ENCODE data around the gene TMEM14B.
"Not testable (repeated sequence)": the region's sequence is repeated elsewhere in the genome, so short reads cannot be mapped to it uniquely, and the experiment has no call there.

TMEM14B gene

DNA sequence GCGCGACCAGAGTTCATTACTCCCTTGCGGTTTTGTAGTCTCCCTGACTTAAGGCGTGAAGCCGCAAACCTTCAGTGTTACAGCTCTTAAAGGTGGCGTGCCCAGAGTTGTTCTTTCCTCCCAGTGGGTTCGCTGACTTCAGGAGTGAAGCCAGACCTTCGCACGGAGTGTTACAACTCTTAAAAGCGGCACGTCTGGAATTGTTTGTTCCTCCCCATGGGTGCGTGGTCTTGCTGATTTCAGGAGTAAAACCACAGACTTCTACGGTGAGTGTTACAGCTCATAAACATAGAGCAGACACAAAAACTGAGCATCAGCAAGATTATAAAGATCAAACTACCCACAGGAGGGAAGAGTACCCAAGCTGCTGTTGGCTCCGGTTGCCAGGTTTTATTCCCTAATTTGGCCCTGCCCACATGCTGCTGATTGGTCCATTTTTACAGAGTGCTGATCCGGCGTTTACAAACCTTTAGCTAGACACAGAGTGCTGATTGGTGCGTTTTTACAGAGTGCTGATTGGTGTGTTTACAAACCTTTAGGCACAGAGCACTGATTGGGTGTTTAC lies 14.4 kb upstream of the TMEM14B start:
- H3K4me3 Mint-ChIP-seq: no peak overlapping the region
- no peak overlapping the region for H3K27ac Mint-ChIP-seq
- no peaks in the 10 kb centered on the region for H3K4me1 Mint-ChIP-seq (ENCODE audit: low read depth)
- no peaks in the 10 kb centered on the region for H3K27me3 Mint-ChIP-seq
- H3K9me3 Mint-ChIP-seq: no peaks in the 10 kb centered on the region
- peaks cover 19% of the 10 kb centered on the region for H3K36me3 Mint-ChIP-seq (ENCODE audit: low read depth)

DNA sequence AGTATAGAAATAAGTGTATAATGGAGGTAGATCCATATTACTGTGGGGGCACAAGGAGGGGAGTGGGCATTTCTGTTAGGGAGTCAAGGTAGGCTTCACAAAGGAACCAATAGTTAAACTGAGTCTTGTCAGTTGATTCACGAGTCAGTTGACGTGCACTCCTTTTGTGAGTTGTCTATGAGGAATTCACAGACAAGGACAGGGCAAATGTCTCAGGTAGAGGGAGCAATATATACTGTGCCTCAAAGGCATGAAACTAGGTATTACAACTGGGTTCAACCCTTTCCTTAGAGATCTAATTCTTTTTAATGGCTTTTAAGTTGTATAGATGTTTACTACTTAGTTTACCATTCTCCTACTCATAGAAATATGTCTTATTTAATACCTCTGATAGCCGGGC lies 13.7 kb upstream of the TMEM14B start:
- Mint-ChIP-seq H3K27ac (no peak overlapping the region), H3K9me3 (no peaks in the 10 kb centered on the region), H3K4me3 (no peak overlapping the region), H3K27me3 (no peaks in the 10 kb centered on the region), H3K4me1 (ENCODE audit: low read depth) (no peaks in the 10 kb centered on the region), H3K36me3 (ENCODE audit: low read depth) (peaks cover 22% of the 10 kb centered on the region)

DNA sequence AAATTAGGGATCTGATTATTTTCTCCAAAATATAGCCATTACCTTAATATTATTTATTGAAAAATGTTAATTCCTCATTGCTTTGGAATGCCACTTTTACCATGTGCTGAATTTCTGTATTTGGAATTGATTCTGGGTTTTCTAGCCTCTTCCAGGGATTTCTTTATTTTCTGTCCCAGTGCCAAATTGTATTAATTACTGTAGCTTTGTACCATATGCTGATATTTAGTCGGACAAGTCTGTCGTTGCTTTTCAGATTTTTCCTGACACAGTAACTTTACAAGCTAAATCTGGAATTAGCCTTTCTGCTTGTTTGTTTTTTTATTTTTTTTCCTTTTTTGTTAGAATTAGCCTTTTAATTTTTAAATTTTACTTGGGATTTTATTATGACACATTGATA lies 10.9 kb upstream of the TMEM14B start:
- Mint-ChIP-seq H3K27me3 (no peaks in the 10 kb centered on the region), H3K36me3 (ENCODE audit: low read depth) (peaks cover 14% of the 10 kb centered on the region), H3K9me3 (no peaks in the 10 kb centered on the region), H3K4me1 (ENCODE audit: low read depth) (no peaks in the 10 kb centered on the region), H3K27ac (no peak overlapping the region), H3K4me3 (no peak overlapping the region)

DNA sequence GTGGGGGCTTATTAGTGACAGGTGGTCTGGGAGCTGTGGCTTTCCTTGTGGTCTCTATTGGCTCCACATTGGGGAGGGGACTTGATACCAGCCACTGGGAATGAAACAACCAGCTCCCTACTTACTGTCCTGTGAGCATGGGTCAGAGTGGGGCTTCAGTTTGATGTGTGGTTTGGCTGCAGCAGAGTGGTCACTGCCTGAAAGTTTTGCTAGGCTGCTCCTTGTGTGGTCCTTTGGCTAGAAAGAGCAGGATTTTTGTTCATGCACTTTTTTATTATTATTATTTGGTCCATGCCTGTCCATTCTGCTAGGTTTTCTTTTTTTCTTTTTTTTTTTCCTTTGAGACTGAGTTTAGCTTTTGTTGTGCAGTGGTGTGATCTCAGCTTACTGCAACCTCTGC lies 7.5 kb upstream of the TMEM14B start:
- H3K9me3 Mint-ChIP-seq: no peaks in the 10 kb centered on the region

DNA sequence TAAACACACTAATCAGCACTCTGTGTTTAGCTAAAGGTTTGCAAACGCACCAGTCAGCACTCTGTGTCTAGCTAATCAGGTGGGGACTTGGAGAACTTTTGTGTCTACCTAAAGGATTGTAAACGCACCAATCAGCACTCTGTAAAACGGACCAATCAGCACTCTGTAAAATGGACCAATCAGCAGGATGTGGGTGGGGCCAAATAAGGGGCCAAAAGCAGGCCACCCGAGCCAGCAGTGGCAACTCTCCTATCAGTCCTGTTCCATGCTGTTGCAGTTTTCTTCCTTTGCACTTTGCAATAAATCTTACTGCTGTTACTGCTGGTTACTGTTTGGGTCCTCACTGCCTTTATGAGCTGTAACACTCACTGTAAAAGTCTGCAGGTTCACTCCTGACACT lies 6.0 kb upstream of the TMEM14B start:
- not testable (repeated sequence) for H3K27ac Mint-ChIP-seq; H3K4me3 Mint-ChIP-seq; H3K9me3 Mint-ChIP-seq; H3K27me3 Mint-ChIP-seq; H3K4me1 Mint-ChIP-seq (ENCODE audit: low read depth)
- H3K36me3 Mint-ChIP-seq (ENCODE audit: low read depth): peaks cover 11% of the 10 kb centered on the region

More for the DNA sequence above, 7.5 kb upstream of the TMEM14B start:
- Mint-ChIP-seq H3K4me1 (ENCODE audit: low read depth) (no peaks in the 10 kb centered on the region), H3K27me3 (no peaks in the 10 kb centered on the region), H3K27ac (no peak overlapping the region), H3K36me3 (ENCODE audit: low read depth) (peaks cover 6% of the 10 kb centered on the region), H3K4me3 (no peak overlapping the region)

DNA sequence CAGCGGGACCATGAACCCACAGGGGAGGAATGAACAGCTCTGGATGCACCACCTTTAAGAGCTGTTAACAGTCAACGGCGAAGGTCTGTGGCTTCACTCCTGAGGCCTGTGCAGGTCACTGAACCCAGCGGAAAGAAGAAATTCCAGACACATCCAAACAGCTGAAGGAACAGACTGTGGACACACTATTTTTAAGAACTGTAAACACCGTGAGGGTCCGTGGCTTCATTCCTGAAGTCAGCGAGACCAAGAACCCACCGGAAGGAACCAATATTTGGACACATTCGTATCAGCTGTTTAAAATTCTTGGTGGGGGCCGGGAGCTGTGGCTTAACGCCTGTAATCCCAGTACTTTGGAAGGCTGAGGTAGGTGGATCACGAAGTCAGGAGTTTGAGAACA lies 5.4 kb upstream of the TMEM14B start:
- no peaks in the 10 kb centered on the region for H3K9me3 Mint-ChIP-seq
- no peak overlapping the region for H3K4me3 Mint-ChIP-seq
- peaks cover 7% of the 10 kb centered on the region for H3K4me1 Mint-ChIP-seq (ENCODE audit: low read depth)
- H3K27ac Mint-ChIP-seq: no peak overlapping the region
- H3K36me3 Mint-ChIP-seq (ENCODE audit: low read depth): peaks cover 11% of the 10 kb centered on the region
- no peaks in the 10 kb centered on the region for H3K27me3 Mint-ChIP-seq

DNA sequence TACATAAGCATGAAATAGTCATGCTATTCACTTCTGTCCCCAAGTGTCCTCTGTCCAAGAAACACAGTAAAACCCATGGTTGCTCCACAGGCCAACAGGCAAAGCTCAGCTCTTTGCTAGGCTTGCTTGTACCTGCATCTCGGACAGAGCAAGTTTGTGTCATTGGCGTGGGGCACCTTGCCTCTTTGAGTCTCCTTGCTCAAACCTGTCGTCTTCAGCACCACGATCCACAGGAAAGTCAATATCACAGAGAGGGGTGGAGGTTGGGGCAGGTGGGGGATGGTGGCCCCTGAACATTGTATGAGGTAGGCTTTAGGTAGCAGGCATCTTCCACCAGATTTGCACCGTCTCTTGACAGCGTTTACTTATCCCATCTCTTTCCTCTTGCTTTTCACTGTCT lies 4.1 kb upstream of the TMEM14B start:
- no peak overlapping the region for H3K4me3 Mint-ChIP-seq

DNA sequence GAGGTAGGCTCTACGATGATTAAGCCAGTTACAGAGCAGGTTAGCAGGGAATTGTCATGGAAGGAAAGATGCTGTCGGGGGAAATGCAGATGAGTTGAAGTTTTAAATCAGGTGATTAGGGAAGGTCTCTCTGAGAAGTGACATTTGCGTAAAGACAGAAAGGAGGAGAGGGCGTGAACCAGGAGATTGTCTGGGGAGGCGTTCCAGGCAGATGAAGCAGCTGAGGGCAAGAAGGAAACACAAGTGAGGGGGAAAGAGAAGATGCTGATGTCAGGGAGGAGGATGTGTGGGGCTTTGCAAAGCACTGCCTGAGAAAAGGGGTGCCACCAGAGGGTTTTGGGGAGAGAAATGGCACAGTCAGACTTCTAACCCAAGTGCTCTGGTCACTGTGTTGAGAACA lies 2.5 kb upstream of the TMEM14B start:
- no peak overlapping the region for H3K4me3 Mint-ChIP-seq
- H3K4me1 Mint-ChIP-seq (ENCODE audit: low read depth): peaks cover 24% of the 10 kb centered on the region
- peak overlapping the region; percentile 43 for H3K27ac Mint-ChIP-seq
- H3K36me3 Mint-ChIP-seq (ENCODE audit: low read depth): peaks cover 15% of the 10 kb centered on the region
- H3K27me3 Mint-ChIP-seq: no peaks in the 10 kb centered on the region
- H3K9me3 Mint-ChIP-seq: no peaks in the 10 kb centered on the region

More for the DNA sequence above, 4.1 kb upstream of the TMEM14B start:
- Mint-ChIP-seq H3K27ac (no peak overlapping the region), H3K4me1 (ENCODE audit: low read depth) (peaks cover 8% of the 10 kb centered on the region), H3K9me3 (no peaks in the 10 kb centered on the region), H3K27me3 (no peaks in the 10 kb centered on the region), H3K36me3 (ENCODE audit: low read depth) (peaks cover 7% of the 10 kb centered on the region)

DNA sequence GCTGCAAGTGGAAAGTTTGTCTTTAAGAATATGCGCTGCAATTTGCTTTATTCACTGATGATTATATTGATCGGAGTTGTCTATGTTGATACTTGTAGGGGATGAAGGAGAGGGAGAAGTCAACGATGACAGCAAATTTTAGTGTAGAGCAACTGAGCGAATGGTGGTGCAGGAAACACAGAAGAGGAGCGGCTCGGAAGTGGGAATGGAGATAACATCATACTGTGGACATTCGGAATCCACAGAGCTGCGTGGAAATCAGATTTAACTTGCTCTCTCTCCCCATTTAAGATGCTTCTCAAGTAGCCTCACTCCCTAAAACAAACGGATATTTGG lies 722 bp upstream of the TMEM14B start:
- H3K4me1 Mint-ChIP-seq (ENCODE audit: low read depth): peaks cover 40% of the 10 kb centered on the region
- H3K27me3 Mint-ChIP-seq: no peaks in the 10 kb centered on the region
- peak overlapping the region; percentile 89 for H3K4me3 Mint-ChIP-seq
- H3K9me3 Mint-ChIP-seq: no peaks in the 10 kb centered on the region
- H3K27ac Mint-ChIP-seq: peak overlapping the region; percentile 96
- H3K36me3 Mint-ChIP-seq (ENCODE audit: low read depth): peaks cover 32% of the 10 kb centered on the region

DNA sequence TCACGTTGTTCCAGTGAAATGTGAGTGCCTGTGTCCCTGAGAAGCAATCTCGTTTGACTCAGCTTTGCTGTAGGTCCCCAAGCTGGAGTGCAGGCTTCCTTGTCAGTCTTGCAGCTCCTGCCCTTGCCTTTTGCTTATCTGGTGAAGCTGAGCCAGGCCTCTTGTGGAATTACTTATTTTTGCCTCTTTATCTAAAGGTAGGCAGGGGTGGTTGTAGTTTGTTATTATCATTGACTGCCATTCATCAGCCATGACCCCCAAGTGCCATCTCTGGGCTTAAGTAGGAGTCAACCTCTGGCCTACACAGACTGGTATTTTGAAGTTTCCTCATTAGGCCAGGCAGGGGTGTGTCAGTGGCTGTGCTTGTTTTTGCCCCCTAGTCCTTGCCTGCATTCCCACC lies 2.1 kb downstream of the TMEM14B start:
- Mint-ChIP-seq H3K36me3 (ENCODE audit: low read depth) (peaks cover 53% of the 10 kb centered on the region), H3K27ac (peak overlapping the region; percentile 29), H3K4me1 (ENCODE audit: low read depth) (peaks cover 50% of the 10 kb centered on the region), H3K9me3 (no peaks in the 10 kb centered on the region), H3K27me3 (no peaks in the 10 kb centered on the region), H3K4me3 (peak overlapping the region; percentile 89)

DNA sequence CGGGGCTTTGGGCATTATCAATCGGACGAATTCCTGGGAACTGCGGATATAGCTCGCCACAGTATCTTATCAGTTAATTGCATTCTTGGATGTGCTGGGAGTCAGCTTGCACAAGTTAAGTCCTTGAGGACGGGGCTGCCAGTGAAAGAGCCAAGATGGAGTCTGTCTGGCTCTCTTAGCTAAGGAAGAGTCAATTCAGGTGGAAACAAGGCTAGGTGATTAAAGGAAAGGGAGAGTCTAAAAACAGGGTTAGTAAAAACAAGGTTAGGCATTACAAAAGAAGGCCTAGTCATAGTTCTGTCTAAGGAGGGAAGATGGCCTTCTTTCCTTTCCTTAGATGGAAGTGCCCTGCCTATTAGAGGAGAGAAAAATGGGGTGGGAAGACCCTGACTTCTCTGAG lies 3.0 kb downstream of the TMEM14B start:
- not testable (repeated sequence) for H3K9me3 Mint-ChIP-seq
- peaks cover 56% of the 10 kb centered on the region for H3K4me1 Mint-ChIP-seq (ENCODE audit: low read depth)

DNA sequence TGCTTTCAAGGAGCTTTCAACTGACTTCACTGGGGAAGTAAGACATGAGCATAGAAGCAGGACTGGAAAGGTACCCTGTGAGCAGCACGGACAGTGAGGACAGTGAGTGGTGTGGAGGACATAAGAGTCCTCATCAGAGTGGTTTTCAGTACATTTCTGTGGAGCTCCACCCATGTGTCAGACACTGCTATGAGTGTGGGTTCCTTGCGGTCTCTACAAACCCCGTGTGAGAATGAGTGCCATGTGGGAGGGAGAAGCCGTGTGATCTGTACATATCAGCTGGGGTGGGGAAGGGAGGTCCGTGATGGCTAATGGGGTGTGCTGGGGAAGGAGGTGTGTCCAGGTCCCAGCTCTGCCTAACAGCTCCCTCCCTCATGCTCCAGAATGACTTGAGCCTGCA lies 4.2 kb downstream of the TMEM14B start:
- not testable (repeated sequence) for H3K9me3 Mint-ChIP-seq, H3K4me3 Mint-ChIP-seq, H3K27ac Mint-ChIP-seq, H3K27me3 Mint-ChIP-seq
- H3K36me3 Mint-ChIP-seq (ENCODE audit: low read depth): peaks cover 64% of the 10 kb centered on the region
- H3K4me1 Mint-ChIP-seq (ENCODE audit: low read depth): peaks cover 62% of the 10 kb centered on the region

More for the DNA sequence above, 3.0 kb downstream of the TMEM14B start:
- not testable (repeated sequence) for H3K27ac Mint-ChIP-seq, H3K4me3 Mint-ChIP-seq, H3K27me3 Mint-ChIP-seq
- peaks cover 55% of the 10 kb centered on the region for H3K36me3 Mint-ChIP-seq (ENCODE audit: low read depth)

DNA sequence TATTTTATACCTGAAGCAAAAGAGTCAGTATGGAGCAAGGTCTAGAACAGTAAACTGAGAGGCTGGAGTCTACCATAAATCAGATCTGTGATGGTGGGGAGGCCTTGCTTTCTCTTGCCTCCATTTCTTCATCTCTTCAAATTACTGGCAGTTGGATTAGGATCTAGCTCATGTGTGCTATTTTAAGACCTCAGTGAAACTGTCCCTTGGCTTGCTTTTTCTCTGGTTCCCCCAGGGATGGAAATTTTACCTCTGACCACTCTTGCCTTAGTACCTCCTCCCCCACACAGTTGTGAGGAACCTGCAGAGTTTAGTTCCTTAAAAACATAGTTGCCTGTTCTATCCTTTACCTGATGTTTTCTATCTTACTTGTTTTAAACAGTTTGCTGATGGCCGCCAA lies 8.5 kb downstream of the TMEM14B start:
- Mint-ChIP-seq H3K36me3 (ENCODE audit: low read depth) (peaks cover 77% of the 10 kb centered on the region), H3K4me1 (ENCODE audit: low read depth) (peaks cover 52% of the 10 kb centered on the region), H3K27ac (peak overlapping the region; percentile 53), H3K27me3 (no peaks in the 10 kb centered on the region), H3K4me3 (no peak overlapping the region), H3K9me3 (no peaks in the 10 kb centered on the region)

DNA sequence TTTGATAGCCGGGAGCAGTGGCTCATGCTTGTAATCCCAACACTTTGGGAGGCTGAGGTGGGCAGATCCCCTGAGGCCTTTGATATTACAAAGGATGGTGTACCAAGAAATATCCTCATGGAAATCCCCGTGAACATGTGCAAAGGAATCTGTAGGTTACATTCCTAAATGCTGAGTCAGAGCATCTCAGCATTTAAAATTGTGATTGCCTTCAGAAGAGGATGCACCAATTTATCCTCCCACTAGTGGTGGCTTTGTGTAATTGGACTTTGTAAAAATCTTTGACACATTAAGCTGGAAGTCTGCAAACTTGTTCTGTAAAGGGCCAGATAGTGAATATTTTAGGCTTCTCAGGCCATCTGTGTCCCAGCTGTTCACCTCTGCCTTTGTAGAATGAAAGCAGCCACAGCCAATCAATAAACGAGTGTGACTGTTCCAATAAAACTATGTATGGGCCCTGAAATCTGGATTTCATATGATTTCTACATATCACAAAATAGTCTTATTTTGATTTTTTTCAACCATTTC lies 11.8 kb downstream of the TMEM14B start:
- Mint-ChIP-seq H3K9me3 (no peaks in the 10 kb centered on the region), H3K27ac (peak overlapping the region; percentile 61), H3K4me1 (ENCODE audit: low read depth) (peaks cover 38% of the 10 kb centered on the region), H3K36me3 (ENCODE audit: low read depth) (peaks cover 71% of the 10 kb centered on the region), H3K27me3 (no peaks in the 10 kb centered on the region), H3K4me3 (no peak overlapping the region)

DNA sequence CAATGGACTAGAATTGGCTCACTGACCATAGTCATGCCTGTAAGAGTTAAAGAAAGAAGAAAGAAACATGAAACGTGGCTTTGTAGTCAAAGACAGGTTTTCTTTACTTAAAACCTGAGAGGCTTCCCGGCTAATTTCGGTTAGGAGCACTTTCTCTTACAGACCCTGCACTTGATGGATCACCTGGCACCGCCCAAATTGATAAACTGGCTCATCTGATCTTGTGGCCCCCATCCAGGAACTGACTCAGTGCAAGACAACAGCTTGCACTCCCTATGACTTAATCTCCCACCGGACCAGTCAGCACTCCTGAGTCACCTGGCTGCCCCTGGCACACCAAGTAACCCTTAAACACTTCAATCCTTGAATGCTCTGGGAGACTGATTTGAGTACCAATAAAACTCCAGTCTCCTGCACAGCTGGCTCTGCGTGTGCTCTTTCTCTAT lies 12.3 kb downstream of the TMEM14B start:
- Mint-ChIP-seq H3K27ac (no peak overlapping the region), H3K4me3 (no peak overlapping the region), H3K9me3 (no peaks in the 10 kb centered on the region), H3K27me3 (no peaks in the 10 kb centered on the region), H3K4me1 (ENCODE audit: low read depth) (peaks cover 35% of the 10 kb centered on the region), H3K36me3 (ENCODE audit: low read depth) (peaks cover 66% of the 10 kb centered on the region)

DNA sequence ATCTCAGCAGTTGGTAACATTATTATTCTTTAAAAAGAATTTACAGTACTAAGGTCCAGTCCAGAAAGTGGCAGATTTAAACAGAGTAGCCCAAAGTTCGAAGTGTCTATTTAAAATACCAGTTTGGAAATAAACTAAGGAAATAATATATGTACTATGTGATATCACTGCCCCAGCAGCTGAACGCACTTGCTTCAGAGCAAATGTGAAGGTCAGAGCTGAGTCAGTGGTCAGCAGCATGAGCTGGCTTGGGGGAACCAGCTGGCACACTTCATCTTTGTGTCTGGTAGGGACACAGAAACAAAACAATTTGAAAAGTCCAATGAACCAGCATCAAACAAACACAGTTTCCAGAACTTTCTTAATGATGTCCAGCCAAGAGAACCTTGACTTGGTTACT lies 15.4 kb downstream of the TMEM14B start:
- no peak overlapping the region for H3K4me3 Mint-ChIP-seq
- H3K27me3 Mint-ChIP-seq: no peaks in the 10 kb centered on the region
- peaks cover 47% of the 10 kb centered on the region for H3K36me3 Mint-ChIP-seq (ENCODE audit: low read depth)
- no peak overlapping the region for H3K27ac Mint-ChIP-seq
- H3K4me1 Mint-ChIP-seq (ENCODE audit: low read depth): peaks cover 20% of the 10 kb centered on the region
- no peaks in the 10 kb centered on the region for H3K9me3 Mint-ChIP-seq
